ENCODE data around the gene AQP11.

- TF ChIP-seq CTCF (IDR thresholded peaks at IDR 0.05; ENCODE audit: insufficient read depth, low read length) (no peak), GABPA (IDR thresholded peaks at IDR 0.05; ENCODE audit: low read depth) (no peak), POLR2AphosphoS5 (IDR thresholded peaks at IDR 0.05; ENCODE audit: low read depth) (no peak)
These were observed 6.9 kb downstream of the AQP11 start for GRCh38 chr11:77596626-77597025.
